HepG2 (cell line): ENCODE measurements around the gene LAG3. TPM values are rescaled to one million over a fixed set of nuclear protein-coding genes. Genes with fewer than 3 reads are reported as not detected.
A peak's percentile ranks its signal among the peaks of the same experiment; 100 is the strongest.

Experiments used
- EEA1 ChIP-seq: sonication (generic); formaldehyde crosslinking; IDR thresholded peaks from 2 replicates; pipeline ENCODE4 v1.5.1; 2020; ENCODE audit warnings: mild to moderate bottlenecking, missing genetic modification reagents, borderline replicate concordance
- ISL2 ChIP-seq: sonication (generic); formaldehyde crosslinking; IDR thresholded peaks from 2 replicates; pipeline ENCODE4 v1.5.0; 2020; ENCODE audit warnings: missing genetic modification reagents
- KAT8 ChIP-seq: IDR thresholded peaks from 2 replicates; pipeline ENCODE4 v1.6.1; 2016; ENCODE audit warnings: missing genetic modification reagents, missing compliant biosample characterization
- NFIC ChIP-seq: IDR thresholded peaks from 2 replicates; pipeline ENCODE4 v1.6.1; 2012; ENCODE audit warnings: mild to moderate bottlenecking, low read length, inconsistent platforms
- NR2C2 ChIP-seq: sonication (generic); formaldehyde crosslinking; IDR thresholded peaks from 2 replicates; pipeline ENCODE4 v1.4.0; 2020; ENCODE audit warnings: missing genetic modification reagents, mild to moderate bottlenecking, moderate library complexity, borderline replicate concordance
- PITX1 ChIP-seq: sonication (generic); formaldehyde crosslinking; IDR thresholded peaks from 2 replicates; pipeline ENCODE4 v1.5.1; 2020; ENCODE audit warnings: mild to moderate bottlenecking, missing genetic modification reagents
- POLR2A ChIP-seq, 2 experiments: IDR thresholded peaks; 2 replicates each; pipeline ENCODE4 v1.6.1; 2011; ENCODE audit warnings: low read depth in 2 of 2, low read length in 2 of 2, mild to moderate bottlenecking in 1 of 2, moderate library complexity in 1 of 2; ENCODE audit not compliant: insufficient read depth in 1 of 2
- RNF2 ChIP-seq: fragments of 450-650 bp; conservative IDR thresholded peaks from 2 replicates; pipeline ENCODE4 v1.6.1; 2016; ENCODE audit warnings: low read depth
- RNF219 ChIP-seq: sonication (generic); formaldehyde crosslinking; IDR thresholded peaks from 2 replicates; pipeline ENCODE4 v1.5.0; 2020; ENCODE audit warnings: mild to moderate bottlenecking, missing genetic modification reagents
- SALL1 ChIP-seq: sonication (generic); formaldehyde crosslinking; IDR thresholded peaks from 2 replicates; pipeline ENCODE4 v1.8.0; 2022; ENCODE audit warnings: mild to moderate bottlenecking, missing genetic modification reagents
- TOPORS ChIP-seq: sonication (generic); formaldehyde crosslinking; IDR thresholded peaks from 2 replicates; pipeline ENCODE4 v1.8.0; 2023; ENCODE audit warnings: mild to moderate bottlenecking, missing genetic modification reagents
- ZNF205 ChIP-seq: IDR thresholded peaks from 2 replicates; pipeline ENCODE4 v1.6.1; 2018; ENCODE audit warnings: missing biosample characterization, missing genetic modification reagents
- ZNF34 ChIP-seq: sonication (generic); formaldehyde crosslinking; IDR thresholded peaks from 2 replicates; pipeline ENCODE4 v1.4.0; 2020; ENCODE audit warnings: mild to moderate bottlenecking, missing genetic modification reagents, borderline replicate concordance
- ZNF44 ChIP-seq: sonication (generic); formaldehyde crosslinking; IDR thresholded peaks from 2 replicates; pipeline ENCODE4 v1.5.1; 2020; ENCODE audit warnings: mild to moderate bottlenecking, missing genetic modification reagents
- ZNF563 ChIP-seq: sonication (generic); formaldehyde crosslinking; IDR thresholded peaks from 2 replicates; pipeline ENCODE4 v1.8.0; 2022; ENCODE audit warnings: mild to moderate bottlenecking, moderate library complexity, missing genetic modification reagents
- ZNF772 ChIP-seq: sonication (generic); formaldehyde crosslinking; IDR thresholded peaks from 2 replicates; pipeline ENCODE4 v1.5.0; 2020; ENCODE audit warnings: mild to moderate bottlenecking, missing genetic modification reagents
- polyA plus RNA-seq, 8 experiments: library from polyadenylated mRNA; depleted of rRNA in 3 of 8; stranded (reverse) in 7 of 8; unstranded in 1 of 8; fragments of >200 nt; fragmentation: Illumina TruSeq in 4 of 8; extraction: Trizol in 4 of 8; gene quantifications; 2 replicates each; pipeline versions ENCODE4 v1.2.1 to v1.2.3, GENCODE V29; 2011 to 2016; ENCODE audit warnings: low read depth in 4 of 8, missing spikeins in 1 of 8, mixed read lengths in 1 of 8; ENCODE audit not compliant: insufficient read depth in 1 of 8
- total RNA-seq, 5 experiments: library from RNA; depleted of rRNA; stranded (reverse); fragments of >200 nt; fragmentation: Illumina TruSeq; extraction: Trizol; gene quantifications; 2 replicates each; pipeline ENCODE4 v1.2.3, GENCODE V29; 2016; ENCODE audit warnings: low read depth in 1 of 5
- TF ChIP-seq, protein P1 (sequence below): sonication (generic); formaldehyde crosslinking; IDR thresholded peaks from 2 replicates; pipeline ENCODE4 v1.5.0; 2020; ENCODE audit warnings: missing genetic modification reagents, mild to moderate bottlenecking, borderline replicate concordance
- TF ChIP-seq, protein P2 (sequence below): sonication (generic); formaldehyde crosslinking; IDR thresholded peaks from 2 replicates; pipeline ENCODE4 v1.8.0; 2022; ENCODE audit warnings: mild to moderate bottlenecking, missing genetic modification reagents; ENCODE audit not compliant: insufficient replicate concordance
- TF ChIP-seq, protein P3 (sequence below): sonication (generic); formaldehyde crosslinking; IDR thresholded peaks from 2 replicates; pipeline ENCODE4 v1.4.0; 2020; ENCODE audit warnings: mild to moderate bottlenecking, missing genetic modification reagents
- TF ChIP-seq, protein P4 (sequence below), 2 experiments: sonication (generic) in 1 of 2; formaldehyde crosslinking in 1 of 2; IDR thresholded peaks; 2 replicates each; pipeline versions ENCODE4 v1.4.0 to v1.6.1; 2018 to 2020; ENCODE audit warnings: missing genetic modification reagents in 2 of 2, borderline replicate concordance in 1 of 2, low read depth in 1 of 2, mild to moderate bottlenecking in 1 of 2, missing biosample characterization in 1 of 2

LAG3 gene
- total and polyA plus RNA-seq, 2 of the 13 experiments (the other 11 are each of a cell fraction or from before 2014, with no cell fraction given): 0.11 to 0.26 TPM

- TF ChIP-seq EEA1 (CRISPR knock-in tag) (peak; percentile 59; the same call in 1 of the 2 replicates), ZNF34 (no peak), TOPORS (peak; percentile 89), PITX1 (CRISPR knock-in tag) (no peak), SALL1 (CRISPR knock-in tag) (peak; percentile 92), NR2C2 (CRISPR knock-in tag) (peak; percentile 93), ZNF772 (peak; percentile 87; the same call in 1 of the 2 replicates), RNF2 (peak; percentile 95), ISL2 (CRISPR knock-in tag) (peak; percentile 58), RNF219 (CRISPR knock-in tag) (peak; percentile 71; the same call in 1 of the 2 replicates), ZNF205 (CRISPR knock-in tag) (peak; percentile 89), NFIC (peak; percentile 33; the same call in 1 of the 2 replicates), KAT8 (CRISPR knock-in tag) (peak; percentile 97), ZNF44 (peak; percentile 76; the same call in 1 of the 2 replicates), ZNF563 (CRISPR knock-in tag) (peak; percentile 95; the same call in 1 of the 2 replicates), POLR2A (IDR thresholded peaks at IDR 0.05; ENCODE audit: insufficient read depth in 1 of 2, low read depth in 2 of 2, low read length in 2 of 2) (peak; percentile 68 to 85)
- TF ChIP-seq, protein P1, sequence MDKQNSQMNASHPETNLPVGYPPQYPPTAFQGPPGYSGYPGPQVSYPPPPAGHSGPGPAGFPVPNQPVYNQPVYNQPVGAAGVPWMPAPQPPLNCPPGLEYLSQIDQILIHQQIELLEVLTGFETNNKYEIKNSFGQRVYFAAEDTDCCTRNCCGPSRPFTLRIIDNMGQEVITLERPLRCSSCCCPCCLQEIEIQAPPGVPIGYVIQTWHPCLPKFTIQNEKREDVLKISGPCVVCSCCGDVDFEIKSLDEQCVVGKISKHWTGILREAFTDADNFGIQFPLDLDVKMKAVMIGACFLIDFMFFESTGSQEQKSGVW (CRISPR knock-in tag): no peak
- TF ChIP-seq, protein P2, sequence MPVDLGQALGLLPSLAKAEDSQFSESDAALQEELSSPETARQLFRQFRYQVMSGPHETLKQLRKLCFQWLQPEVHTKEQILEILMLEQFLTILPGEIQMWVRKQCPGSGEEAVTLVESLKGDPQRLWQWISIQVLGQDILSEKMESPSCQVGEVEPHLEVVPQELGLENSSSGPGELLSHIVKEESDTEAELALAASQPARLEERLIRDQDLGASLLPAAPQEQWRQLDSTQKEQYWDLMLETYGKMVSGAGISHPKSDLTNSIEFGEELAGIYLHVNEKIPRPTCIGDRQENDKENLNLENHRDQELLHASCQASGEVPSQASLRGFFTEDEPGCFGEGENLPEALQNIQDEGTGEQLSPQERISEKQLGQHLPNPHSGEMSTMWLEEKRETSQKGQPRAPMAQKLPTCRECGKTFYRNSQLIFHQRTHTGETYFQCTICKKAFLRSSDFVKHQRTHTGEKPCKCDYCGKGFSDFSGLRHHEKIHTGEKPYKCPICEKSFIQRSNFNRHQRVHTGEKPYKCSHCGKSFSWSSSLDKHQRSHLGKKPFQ: peak; percentile 93
- TF ChIP-seq, protein P3, sequence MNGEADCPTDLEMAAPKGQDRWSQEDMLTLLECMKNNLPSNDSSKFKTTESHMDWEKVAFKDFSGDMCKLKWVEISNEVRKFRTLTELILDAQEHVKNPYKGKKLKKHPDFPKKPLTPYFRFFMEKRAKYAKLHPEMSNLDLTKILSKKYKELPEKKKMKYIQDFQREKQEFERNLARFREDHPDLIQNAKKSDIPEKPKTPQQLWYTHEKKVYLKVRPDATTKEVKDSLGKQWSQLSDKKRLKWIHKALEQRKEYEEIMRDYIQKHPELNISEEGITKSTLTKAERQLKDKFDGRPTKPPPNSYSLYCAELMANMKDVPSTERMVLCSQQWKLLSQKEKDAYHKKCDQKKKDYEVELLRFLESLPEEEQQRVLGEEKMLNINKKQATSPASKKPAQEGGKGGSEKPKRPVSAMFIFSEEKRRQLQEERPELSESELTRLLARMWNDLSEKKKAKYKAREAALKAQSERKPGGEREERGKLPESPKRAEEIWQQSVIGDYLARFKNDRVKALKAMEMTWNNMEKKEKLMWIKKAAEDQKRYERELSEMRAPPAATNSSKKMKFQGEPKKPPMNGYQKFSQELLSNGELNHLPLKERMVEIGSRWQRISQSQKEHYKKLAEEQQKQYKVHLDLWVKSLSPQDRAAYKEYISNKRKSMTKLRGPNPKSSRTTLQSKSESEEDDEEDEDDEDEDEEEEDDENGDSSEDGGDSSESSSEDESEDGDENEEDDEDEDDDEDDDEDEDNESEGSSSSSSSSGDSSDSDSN (CRISPR knock-in tag): peak; percentile 89
- TF ChIP-seq, protein P4, sequence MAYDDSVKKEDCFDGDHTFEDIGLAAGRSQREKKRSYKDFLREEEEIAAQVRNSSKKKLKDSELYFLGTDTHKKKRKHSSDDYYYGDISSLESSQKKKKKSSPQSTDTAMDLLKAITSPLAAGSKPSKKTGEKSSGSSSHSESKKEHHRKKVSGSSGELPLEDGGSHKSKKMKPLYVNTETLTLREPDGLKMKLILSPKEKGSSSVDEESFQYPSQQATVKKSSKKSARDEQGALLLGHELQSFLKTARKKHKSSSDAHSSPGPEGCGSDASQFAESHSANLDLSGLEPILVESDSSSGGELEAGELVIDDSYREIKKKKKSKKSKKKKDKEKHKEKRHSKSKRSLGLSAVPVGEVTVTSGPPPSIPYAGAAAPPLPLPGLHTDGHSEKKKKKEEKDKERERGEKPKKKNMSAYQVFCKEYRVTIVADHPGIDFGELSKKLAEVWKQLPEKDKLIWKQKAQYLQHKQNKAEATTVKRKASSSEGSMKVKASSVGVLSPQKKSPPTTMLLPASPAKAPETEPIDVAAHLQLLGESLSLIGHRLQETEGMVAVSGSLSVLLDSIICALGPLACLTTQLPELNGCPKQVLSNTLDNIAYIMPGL (CRISPR knock-in tag; IDR thresholded peaks at IDR 0.05; ENCODE audit: borderline replicate concordance in 1 of 2, low read depth in 1 of 2): peak in 1 of 2 experiments; percentile 63; a peak in 2 of 4 replicates
These were observed 48.5 kb upstream of the LAG3 start, which contains the start of gene COPS7A (continued) for GRCh38 chr12:6723607-6724408.
